NCI-H345 treated with DMSO at 0.1 percent for 48 hours (cell line): Measurements from ENCODE around the gene TIAL1.
"Not testable (repeated sequence)": the region's sequence is repeated elsewhere in the genome, so short reads cannot be mapped to it uniquely, and the experiment has no call there.

ENCODE experiments used
- DNase-seq: peaks from one replicate; lab custom pipeline; 2025; ENCODE audit not compliant: unreplicated experiment; lab: John Stamatoyannopoulos, UW

TIAL1 gene

DNA sequence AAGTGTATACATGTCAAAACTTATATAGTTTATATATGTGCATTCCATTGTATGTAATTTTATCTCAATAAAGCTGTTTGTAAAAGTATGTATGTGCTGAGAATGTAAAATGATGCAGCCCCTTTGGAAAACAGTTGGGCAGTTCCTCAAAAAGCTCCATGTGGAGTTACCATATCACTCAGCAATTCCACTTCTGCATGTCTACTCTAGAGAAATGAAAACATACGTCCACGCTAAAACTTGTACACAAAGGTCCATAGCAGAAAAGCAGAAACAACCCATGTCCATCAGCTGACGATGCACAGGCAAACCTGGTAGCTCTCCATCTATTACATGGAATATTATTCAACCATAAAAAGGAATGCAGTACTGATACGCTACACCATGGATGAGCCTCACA, 45.9 kb downstream of the TIAL1 start:
- DNase-seq = no peak

- DNase-seq = no peak
Measured at GRCh38 chr10:119549247-119549999, 47.3 kb downstream of the TIAL1 start.

GRCh38 chr10:119546009-119546408, 50.8 kb downstream of the TIAL1 start:
- no peak for DNase-seq

- no peak for DNase-seq
Measured at GRCh38 chr10:119545310-119545709, 51.5 kb downstream of the TIAL1 start.

DNA sequence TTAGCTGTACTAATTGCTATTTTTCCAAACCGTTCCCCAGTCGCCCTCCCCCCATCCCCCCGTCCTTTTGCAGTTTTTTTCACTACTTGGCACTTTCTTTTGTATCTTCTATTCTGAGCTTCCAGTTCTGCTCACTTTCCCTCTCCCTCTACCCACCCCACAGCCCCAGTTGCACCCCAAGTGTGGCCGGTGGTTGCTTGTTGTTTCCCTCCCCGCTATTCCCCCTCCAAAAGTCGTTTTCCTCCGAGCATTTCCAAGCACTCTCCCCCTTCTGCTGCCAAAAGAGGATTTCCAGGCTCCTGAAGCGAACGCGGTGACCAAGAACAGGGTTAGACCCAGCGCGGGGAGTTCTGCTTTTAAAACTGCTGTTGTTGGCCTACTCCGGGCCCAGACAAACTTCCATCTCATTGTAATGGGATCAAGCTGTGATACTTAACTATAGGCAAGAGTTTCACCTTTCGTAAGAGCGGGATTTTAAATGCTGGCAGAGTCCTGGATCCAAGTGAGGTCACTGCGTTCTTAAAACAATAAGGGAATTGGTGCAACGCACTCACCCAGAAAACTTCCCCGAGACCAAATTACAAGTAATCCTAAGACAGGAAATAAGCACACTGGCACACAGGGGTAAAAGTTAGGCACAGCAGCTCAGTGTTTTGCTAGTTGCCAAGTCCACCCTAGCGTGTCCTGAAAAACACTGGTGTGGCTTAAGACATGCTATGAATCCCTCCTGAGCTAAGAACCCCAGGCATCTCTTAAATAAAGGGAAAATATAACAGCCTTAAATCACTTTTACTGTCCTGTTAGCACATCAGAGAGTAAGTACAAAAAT, 52.7 kb downstream of the TIAL1 start:
- DNase-seq = no peak

GRCh38 chr10:119542988-119543813, 53.6 kb downstream of the TIAL1 start:
- no peak for DNase-seq

DNA sequence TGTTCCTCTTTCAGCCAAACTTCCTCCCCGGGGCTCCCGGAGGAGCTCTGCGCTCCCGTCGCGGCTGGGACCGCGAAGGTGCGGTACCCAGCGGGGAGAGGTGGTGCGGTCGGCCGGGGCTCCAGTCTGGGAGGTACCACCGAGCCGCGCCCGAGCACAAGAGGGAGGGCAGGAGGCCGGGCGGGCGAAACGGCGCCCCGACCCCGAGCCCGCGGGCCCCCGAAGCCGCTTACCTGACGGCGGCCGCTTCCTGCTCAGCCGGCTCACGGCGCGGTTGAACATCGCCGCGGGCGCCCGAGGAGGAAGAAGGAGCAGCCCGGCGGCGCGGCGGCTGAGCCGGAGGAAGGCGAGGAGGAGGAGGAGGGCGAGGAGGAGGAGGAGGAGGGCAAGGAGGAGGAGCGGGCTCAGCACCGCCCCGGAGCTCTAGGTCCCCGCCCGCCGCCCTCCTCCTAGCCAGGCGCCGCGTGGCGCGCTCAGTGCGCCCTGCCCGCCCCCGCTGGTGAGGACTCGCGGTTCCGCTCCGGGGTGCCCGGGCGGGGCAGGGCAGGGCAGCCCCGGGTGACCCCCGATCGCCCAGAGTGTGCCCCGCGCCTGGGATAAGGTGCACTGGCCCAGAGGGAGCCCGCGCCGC, 54.3 kb downstream of the TIAL1 start, which contains the start of gene RGS10:
Gene RGS10 (minus strand): TSS at position 363 of the 631 bp plus-strand sequence. CDS start 81 bp downstream, at position 282.
- no peak for DNase-seq

DNA sequence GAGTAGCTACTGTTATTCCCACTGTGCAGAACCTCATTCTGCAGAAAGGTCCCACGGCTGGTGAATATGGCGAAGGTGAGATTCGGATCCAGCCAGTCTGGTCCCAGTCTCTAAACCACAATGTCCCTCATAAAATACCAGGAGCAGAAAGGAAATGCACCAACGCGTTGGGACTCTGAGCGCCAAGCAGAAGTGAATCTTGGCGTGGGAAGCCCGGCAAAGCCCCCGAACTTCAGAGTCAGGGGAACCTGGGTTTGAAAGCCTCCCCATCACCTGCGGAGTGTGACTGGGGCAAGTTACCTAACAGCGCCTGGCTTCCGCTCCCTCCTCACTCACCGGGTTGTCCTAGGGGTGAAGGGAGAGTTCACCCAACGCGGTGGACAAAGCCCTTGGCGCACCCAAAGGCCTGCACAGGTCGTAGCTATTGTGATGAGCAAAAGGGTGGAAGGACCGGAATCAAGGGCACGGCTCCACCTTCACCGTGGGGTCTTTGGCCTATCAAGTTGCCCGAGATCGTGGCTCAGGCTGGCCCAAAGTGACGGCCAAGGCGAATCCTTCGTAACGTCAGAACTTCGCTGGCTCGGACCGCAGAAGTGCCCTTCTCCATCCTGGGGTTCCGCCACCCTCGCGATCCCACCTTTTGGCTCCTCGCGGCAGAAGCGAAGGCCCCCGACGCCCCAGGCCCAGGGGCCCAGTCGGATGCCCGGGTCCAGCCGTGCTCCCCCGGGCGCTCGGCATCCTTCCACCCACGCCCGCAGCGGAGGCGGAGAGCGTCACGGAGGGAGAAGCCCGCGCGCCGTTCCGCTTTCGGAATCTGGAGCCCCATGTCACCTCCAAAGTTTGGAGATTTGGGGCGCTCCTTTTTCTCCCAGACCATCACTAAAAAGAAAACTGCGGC, 55.1 kb downstream of the TIAL1 start:
- no peak for DNase-seq

DNA sequence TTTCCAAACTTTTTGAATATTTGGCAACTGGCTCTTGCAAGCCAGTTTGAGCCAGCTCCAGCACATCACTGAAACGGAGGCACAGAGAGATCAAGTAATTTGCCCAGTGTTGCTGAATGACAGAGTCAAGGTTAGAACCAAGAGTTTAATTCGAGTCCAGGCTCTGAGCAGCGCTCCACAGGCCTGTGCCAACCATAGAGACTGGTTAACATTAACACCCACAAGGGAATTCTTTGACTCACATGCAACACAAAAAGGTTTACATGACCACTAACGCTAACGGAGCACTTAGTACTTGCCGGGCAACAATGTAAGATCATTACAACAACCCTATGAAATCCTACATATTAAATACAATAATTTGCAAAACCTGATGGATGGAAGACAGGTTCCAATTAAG, 55.7 kb downstream of the TIAL1 start:
- DNase-seq = no peak

- no peak for DNase-seq
Measured at GRCh38 chr10:119540038-119540437, 56.7 kb downstream of the TIAL1 start.

GRCh38 chr10:119539359-119539825, 57.4 kb downstream of the TIAL1 start:
- no peak for DNase-seq

GRCh38 chr10:119538632-119539358, 58.0 kb downstream of the TIAL1 start:
- no peak for DNase-seq

GRCh38 chr10:119537953-119538630, 58.7 kb downstream of the TIAL1 start:
- no peak for DNase-seq

GRCh38 chr10:119536508-119537025, 60.2 kb downstream of the TIAL1 start:
- DNase-seq = no peak

GRCh38 chr10:119535837-119536507, 60.8 kb downstream of the TIAL1 start:
- no peak for DNase-seq

- no peak for DNase-seq
Measured at GRCh38 chr10:119535305-119535704, 61.5 kb downstream of the TIAL1 start.

- no peak for DNase-seq
Measured at GRCh38 chr10:119533473-119533872, 63.3 kb downstream of the TIAL1 start.

- DNase-seq = not testable (repeated sequence)
Measured at GRCh38 chr10:119532791-119533190, 64.0 kb downstream of the TIAL1 start.
